Bronchial epithelial cell (primary cell): ENCODE measurements around the gene NRP1. TPM values are rescaled to one million over a fixed set of nuclear protein-coding genes. Genes with fewer than 3 reads are reported as not detected.
"Not testable (repeated sequence)": the region's sequence is repeated elsewhere in the genome, so short reads cannot be mapped to it uniquely, and the experiment has no call there.

Source experiments
- DNase-seq: peaks from one replicate; pipeline ENCODE4 v3.0.0-alpha.2; 2010; ENCODE audit warnings: low read depth
- FAIRE-seq: peaks from 2 replicates; lab custom pipeline; 2011; peaks lifted over from hg19 to GRCh38; lab: Jason Lieb, UNC
- H3K27me3 ChIP-seq: 2 replicates; pipeline ENCODE4 v1.5.1; 2011; ENCODE audit warnings: low read length; ENCODE audit not compliant: control insufficient read depth, insufficient read depth
- H3K36me3 ChIP-seq: 2 replicates; pipeline ENCODE4 v1.5.1; 2011; ENCODE audit warnings: low read length; ENCODE audit not compliant: control insufficient read depth, insufficient read depth
- H3K4me3 ChIP-seq: 2 replicates; pipeline ENCODE4 v1.5.1; 2011; ENCODE audit warnings: mild to moderate bottlenecking, low read depth, low read length, control low read depth
- CTCF ChIP-seq: IDR thresholded peaks from 2 replicates; pipeline ENCODE4 v1.5.1; 2011; ENCODE audit warnings: mild to moderate bottlenecking, moderate library complexity, low read length, control low read depth, inconsistent platforms; ENCODE audit not compliant: insufficient read depth, severe bottlenecking
- total RNA-seq: library from RNA; depleted of rRNA; stranded (reverse); fragments of >200 nt; gene quantifications from 2 replicates; pipeline ENCODE4 v1.2.1, GENCODE V29; 2014

Gene NRP1
- 16.1 and 21.6 TPM in 2 replicates for total RNA-seq

GRCh38 chr10:33334153-33334804 lies at the start of gene NRP1:
TSS of gene NRP1 (minus strand) at chr10:33334667. CDS start at chr10:33334382, 285 bp downstream.
- no peak for DNase-seq
- H3K36me3 ChIP-seq = no peaks in the 10 kb centered on the region
- no peak for FAIRE-seq
- H3K27me3 ChIP-seq = no peaks in the 10 kb centered on the region
- no peak for TF ChIP-seq CTCF
- peak within 1 kb of the TSS; percentile 80 for H3K4me3 ChIP-seq

DNA sequence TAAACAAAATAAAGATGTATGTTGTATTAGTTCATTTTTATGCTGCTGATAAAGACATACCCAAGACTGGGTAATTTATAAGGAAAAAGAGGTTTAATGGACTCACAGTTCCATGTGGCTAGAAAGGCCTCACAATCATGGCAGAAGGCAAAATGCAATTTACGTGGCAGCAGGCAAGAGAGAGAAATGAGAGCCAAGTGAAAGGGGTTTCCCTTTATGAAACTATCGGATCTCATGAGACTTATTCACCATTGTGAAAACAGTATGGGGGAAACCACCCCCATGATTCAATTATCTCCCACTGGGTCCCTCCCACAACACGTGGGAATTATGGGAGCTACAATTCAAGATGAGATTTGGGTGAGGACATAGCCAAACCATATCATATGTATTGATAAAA lies 49.7 kb upstream of the NRP1 start:
- H3K36me3 ChIP-seq, H3K4me3 ChIP-seq, H3K27me3 ChIP-seq, DNase-seq, FAIRE-seq: not testable (repeated sequence)

GRCh38 chr10:33382921-33383713 lies 48.6 kb upstream of the NRP1 start:
- Histone ChIP-seq H3K36me3 (no peaks in the 10 kb centered on the region), H3K27me3 (no peaks in the 10 kb centered on the region), H3K4me3 (no peak overlapping the region)
- no peak for TF ChIP-seq CTCF
- DNase-seq = no peak
- no peak for FAIRE-seq

- no peak overlapping the region for H3K4me3 ChIP-seq
- no peaks in the 10 kb centered on the region for H3K36me3 ChIP-seq
- H3K27me3 ChIP-seq = no peaks in the 10 kb centered on the region
- no peak for FAIRE-seq
- TF ChIP-seq CTCF = no peak
- no peak for DNase-seq
These were observed 47.7 kb upstream of the NRP1 start for GRCh38 chr10:33382216-33382600.

- no peak for DNase-seq
- Histone ChIP-seq H3K27me3 (no peaks in the 10 kb centered on the region), H3K4me3 (no peak overlapping the region), H3K36me3 (no peaks in the 10 kb centered on the region)
- no peak for FAIRE-seq
- no peak for TF ChIP-seq CTCF
These were observed 47.2 kb upstream of the NRP1 start for GRCh38 chr10:33381451-33382215.

GRCh38 chr10:33377658-33378025 lies 43.2 kb upstream of the NRP1 start:
- no peaks in the 10 kb centered on the region for H3K36me3 ChIP-seq
- FAIRE-seq = no peak
- no peaks in the 10 kb centered on the region for H3K27me3 ChIP-seq
- no peak for TF ChIP-seq CTCF
- H3K4me3 ChIP-seq = no peak overlapping the region
- peak; percentile 58 for DNase-seq
